ENCODE results near the gene ATRNL1. TPM values are rescaled to one million over a fixed set of nuclear protein-coding genes. Genes with fewer than 3 reads are reported as not detected.
A peak's percentile ranks its signal among the peaks of the same experiment; 100 is the strongest.

Gene ATRNL1
- total and polyA plus RNA-seq, 2 experiments from 2014 or later, result not detected

DNA sequence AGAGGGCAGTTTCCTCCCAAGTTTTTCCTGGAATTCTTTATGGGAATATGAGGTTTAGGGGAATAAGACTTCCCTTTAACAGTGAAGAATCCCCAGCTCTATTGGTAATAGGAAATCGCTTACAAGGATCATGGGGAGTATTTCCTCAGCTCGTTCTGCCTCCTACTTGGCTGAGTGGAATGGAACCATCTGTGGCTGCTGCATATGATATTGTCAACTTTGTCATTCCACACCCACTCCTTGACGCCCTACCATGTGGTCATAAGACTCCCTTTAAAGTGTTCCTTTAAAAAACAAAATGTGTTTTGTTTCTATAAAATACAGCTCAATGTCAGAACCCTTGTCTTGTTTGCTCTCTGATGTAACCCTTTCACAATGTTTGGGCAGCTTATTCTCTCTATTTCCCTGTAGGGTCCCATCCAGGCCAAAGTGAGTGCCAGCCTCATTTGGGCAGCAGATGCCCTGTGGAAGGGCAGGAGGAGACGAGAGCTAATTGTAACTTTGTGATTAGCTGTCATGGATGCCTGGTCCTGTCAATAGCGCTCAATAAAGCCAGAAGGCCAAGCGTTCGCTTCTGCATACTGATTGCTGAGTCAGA lies 33.8 kb upstream of the ATRNL1 start:
- H3K9me2 ChIP-seq (ENCODE audit: insufficient read depth), result no peaks in the 10 kb centered on the region
- no peak overlapping the region for H3K4me2 ChIP-seq (ENCODE audit: unreplicated experiment)
- no peaks in the 10 kb centered on the region for H4K20me1 ChIP-seq (ENCODE audit: insufficient read depth)
- peaks cover 8% of the 10 kb centered on the region for H3K27me3 ChIP-seq (replicated peaks; ENCODE audit: insufficient read depth)
- no peaks in the 10 kb centered on the region for H3K9me3 ChIP-seq (ENCODE audit: low read depth)
- DNase-seq, result no peak
- H2AFZ ChIP-seq, result no peak overlapping the region
- no peaks in the 10 kb centered on the region for H3F3A ChIP-seq (ENCODE audit: insufficient read depth)
- WGBS, 2 experiments (ENCODE audit: low coverage in 1 of 2, low lambda C conversion rate in 2 of 2, missing lambda C conversion rate in 2 of 2), result 19 to 22% methylated on average over 7 of the region's 7 CpGs
- no peak overlapping the region for H3K4me3 ChIP-seq
- in situ Hi-C loops (cut with MboI), result no loop called here
- no peaks in the 10 kb centered on the region for H3K4me1 ChIP-seq (ENCODE audit: insufficient read depth)
- H3K79me2 ChIP-seq (ENCODE audit: insufficient read depth), result no peaks in the 10 kb centered on the region
- H3K9ac ChIP-seq, result no peak overlapping the region
- H3K36me3 ChIP-seq (ENCODE audit: low read depth), result no peaks in the 10 kb centered on the region
- TF ChIP-seq EZH2 (IDR thresholded peaks at IDR 0.05; ENCODE audit: insufficient read depth, poor library complexity, severe bottlenecking), result no peak
- TF ChIP-seq EZH2phosphoT487 (IDR thresholded peaks at IDR 0.05; ENCODE audit: insufficient read depth, low read depth), result no peak
- H3K27ac ChIP-seq, result no peak overlapping the region

- no peaks in the 10 kb centered on the region for H3K36me3 ChIP-seq (ENCODE audit: low read depth)
- H3K4me3 ChIP-seq, result no peak overlapping the region
- H3K9ac ChIP-seq, result no peak overlapping the region
- H3K27ac ChIP-seq, result no peak overlapping the region
- TF ChIP-seq EZH2 (IDR thresholded peaks at IDR 0.05; ENCODE audit: insufficient read depth, poor library complexity, severe bottlenecking) (no peak), EZH2phosphoT487 (IDR thresholded peaks at IDR 0.05; ENCODE audit: insufficient read depth, low read depth) (no peak)
- WGBS, 2 experiments (ENCODE audit: low coverage in 1 of 2, low lambda C conversion rate in 2 of 2, missing lambda C conversion rate in 2 of 2), result 10 to 12% methylated on average over 5 of the region's 5 CpGs
- H3K4me2 ChIP-seq (ENCODE audit: unreplicated experiment), result no peak overlapping the region
- H3K4me1 ChIP-seq (ENCODE audit: insufficient read depth), result no peaks in the 10 kb centered on the region
- no peaks in the 10 kb centered on the region for H4K20me1 ChIP-seq (ENCODE audit: insufficient read depth)
- no peaks in the 10 kb centered on the region for H3K9me2 ChIP-seq (ENCODE audit: insufficient read depth)
- no peak overlapping the region for H2AFZ ChIP-seq
- peak; percentile 2 for DNase-seq
- no peaks in the 10 kb centered on the region for H3F3A ChIP-seq (ENCODE audit: insufficient read depth)
- no peaks in the 10 kb centered on the region for H3K9me3 ChIP-seq (ENCODE audit: low read depth)
- in situ Hi-C loops (cut with MboI), result no loop called here
- H3K79me2 ChIP-seq (ENCODE audit: insufficient read depth), result no peaks in the 10 kb centered on the region
- peaks cover 10% of the 10 kb centered on the region; the same call in 1 of the 2 replicates for H3K27me3 ChIP-seq (replicated peaks; ENCODE audit: insufficient read depth)
Observed at GRCh38 chr10:115063701-115064658, 29.2 kb upstream of the ATRNL1 start.

GRCh38 chr10:115065801-115066200 lies 27.4 kb upstream of the ATRNL1 start:
- H2AFZ ChIP-seq, result no peak overlapping the region
- no peaks in the 10 kb centered on the region for H3K4me1 ChIP-seq (ENCODE audit: insufficient read depth)
- H3K79me2 ChIP-seq (ENCODE audit: insufficient read depth), result no peaks in the 10 kb centered on the region
- H4K20me1 ChIP-seq (ENCODE audit: insufficient read depth), result no peaks in the 10 kb centered on the region
- in situ Hi-C loops (cut with MboI), result no loop called here
- no peak overlapping the region for H3K9ac ChIP-seq
- H3K36me3 ChIP-seq (ENCODE audit: low read depth), result no peaks in the 10 kb centered on the region
- no peaks in the 10 kb centered on the region for H3F3A ChIP-seq (ENCODE audit: insufficient read depth)
- no peaks in the 10 kb centered on the region for H3K9me3 ChIP-seq (ENCODE audit: low read depth)
- 45 to 50% methylated on average over 6 of the region's 6 CpGs for WGBS, 2 experiments (ENCODE audit: low coverage in 1 of 2, low lambda C conversion rate in 2 of 2, missing lambda C conversion rate in 2 of 2)
- no peak for TF ChIP-seq EZH2 (IDR thresholded peaks at IDR 0.05; ENCODE audit: insufficient read depth, poor library complexity, severe bottlenecking)
- TF ChIP-seq EZH2phosphoT487 (IDR thresholded peaks at IDR 0.05; ENCODE audit: insufficient read depth, low read depth), result no peak
- no peak overlapping the region for H3K4me2 ChIP-seq (ENCODE audit: unreplicated experiment)
- H3K9me2 ChIP-seq (ENCODE audit: insufficient read depth), result no peaks in the 10 kb centered on the region
- no peak overlapping the region for H3K4me3 ChIP-seq
- DNase-seq, result no peak
- H3K27me3 ChIP-seq (replicated peaks; ENCODE audit: insufficient read depth), result peaks cover 10% of the 10 kb centered on the region; the same call in 1 of the 2 replicates
- H3K27ac ChIP-seq, result no peak overlapping the region

DNA sequence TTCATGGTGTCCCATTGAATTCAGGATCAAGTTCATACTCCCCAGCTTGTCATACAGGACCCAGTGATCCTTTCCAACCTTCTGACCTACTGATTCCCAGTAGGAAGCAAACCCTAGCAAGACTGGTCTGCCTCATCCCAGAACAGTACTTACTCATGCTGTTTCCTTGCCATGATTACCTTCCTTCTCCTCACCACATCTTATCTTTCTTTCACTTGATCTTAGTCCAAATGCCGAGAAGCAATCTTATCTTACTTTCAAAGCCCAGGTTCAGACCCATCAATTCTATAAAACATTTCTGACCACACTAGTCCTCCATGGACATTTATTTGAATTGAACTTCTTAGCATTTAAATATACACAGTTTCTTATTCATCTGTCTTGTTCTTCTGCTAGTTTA lies 26.6 kb upstream of the ATRNL1 start:
- TF ChIP-seq EZH2 (IDR thresholded peaks at IDR 0.05; ENCODE audit: insufficient read depth, poor library complexity, severe bottlenecking), result no peak
- no peak for TF ChIP-seq EZH2phosphoT487 (IDR thresholded peaks at IDR 0.05; ENCODE audit: insufficient read depth, low read depth)
- Histone ChIP-seq H3K4me3 (no peak overlapping the region), H3K9ac (no peak overlapping the region), H2AFZ (no peak overlapping the region), H3F3A (ENCODE audit: insufficient read depth) (no peaks in the 10 kb centered on the region), H3K27ac (no peak overlapping the region), H3K9me3 (ENCODE audit: low read depth) (no peaks in the 10 kb centered on the region), H3K4me1 (ENCODE audit: insufficient read depth) (no peaks in the 10 kb centered on the region), H3K27me3 (replicated peaks; ENCODE audit: insufficient read depth) (peaks cover 13% of the 10 kb centered on the region; the same call in 1 of the 2 replicates), H3K9me2 (ENCODE audit: insufficient read depth) (no peaks in the 10 kb centered on the region), H3K36me3 (ENCODE audit: low read depth) (no peaks in the 10 kb centered on the region), H4K20me1 (ENCODE audit: insufficient read depth) (no peaks in the 10 kb centered on the region), H3K79me2 (ENCODE audit: insufficient read depth) (no peaks in the 10 kb centered on the region), H3K4me2 (ENCODE audit: unreplicated experiment) (no peak overlapping the region)
- 42 to 43% methylated on average over 1 of the region's 1 CpG for WGBS, 2 experiments (ENCODE audit: low coverage in 1 of 2, low lambda C conversion rate in 2 of 2, missing lambda C conversion rate in 2 of 2)
- DNase-seq, result no peak
- in situ Hi-C loops (cut with MboI), result no loop called here
